Activated CD8-positive, alpha-beta memory T cell treated with anti-CD3 and anti-CD28 coated beads, Interleukin-2, amount 50 U/mL, for 24 hours (primary cell): ENCODE results near the gene CHTF18.

Experiments
- DNase-seq: peaks from one replicate; pipeline ENCODE4 v3.0.0-alpha.2; 2020; ENCODE audit errors: extremely low read depth

CHTF18 gene

GRCh38 chr16:760545-761343 lies 27.7 kb upstream of the CHTF18 start, which contains the start of gene MSLN:
Gene MSLN (plus strand): TSS chr16:760734. CDS start chr16:762681, 1,947 bp downstream.
- no peak for DNase-seq

- DNase-seq = no peak
Measured at GRCh38 chr16:761625-762513, 26.6 kb upstream of the CHTF18 start.

- no peak for DNase-seq
Measured at GRCh38 chr16:762595-763268, 25.7 kb upstream of the CHTF18 start.

- DNase-seq = no peak
Measured at GRCh38 chr16:763369-764183, 24.8 kb upstream of the CHTF18 start.

- DNase-seq = no peak
Measured at GRCh38 chr16:764184-764750, 24.2 kb upstream of the CHTF18 start.

GRCh38 chr16:764848-765487 lies 23.5 kb upstream of the CHTF18 start:
- no peak for DNase-seq

GRCh38 chr16:765488-765865 lies 22.9 kb upstream of the CHTF18 start:
- DNase-seq = no peak

GRCh38 chr16:766008-766819 lies 22.2 kb upstream of the CHTF18 start:
- no peak for DNase-seq

- DNase-seq = no peak
Measured at GRCh38 chr16:766820-767640, 21.4 kb upstream of the CHTF18 start.

- DNase-seq = no peak
Measured at GRCh38 chr16:767743-768235, 20.6 kb upstream of the CHTF18 start.

- DNase-seq = no peak
Measured at GRCh38 chr16:768428-768827, 20.0 kb upstream of the CHTF18 start.

- DNase-seq = no peak
Measured at GRCh38 chr16:769184-769784, 19.1 kb upstream of the CHTF18 start.

GRCh38 chr16:769934-770333 lies 18.5 kb upstream of the CHTF18 start:
- DNase-seq = no peak

GRCh38 chr16:770411-770810 lies 18.0 kb upstream of the CHTF18 start:
- DNase-seq = no peak

GRCh38 chr16:772959-773358 lies 15.5 kb upstream of the CHTF18 start:
- no peak for DNase-seq

- no peak for DNase-seq
Measured at GRCh38 chr16:774086-775001, 14.1 kb upstream of the CHTF18 start.

- no peak for DNase-seq
Measured at GRCh38 chr16:775236-775796, 13.1 kb upstream of the CHTF18 start.
